HL-60 (cell line): Measurements from ENCODE around the gene PDK1.

ENCODE experiments used
- DNase-seq, 2 experiments: peaks; one replicate each; pipeline ENCODE4 v3.0.0-alpha.2; 2010 to 2020; ENCODE audit warnings: low read depth in 1 of 2, low spot score in 1 of 2
- H3K27ac ChIP-seq: fragments of 250-450 bp; sonication (Bioruptor Pico); replicated peaks from 2 replicates; pipeline ENCODE4 v1.5.1; 2020; ENCODE audit warnings: mild to moderate bottlenecking, moderate library complexity
- H3K27me3 ChIP-seq: fragments of 250-450 bp; sonication (Bioruptor Pico); 2 replicates; pipeline ENCODE4 v1.5.1; 2021; ENCODE audit warnings: mild to moderate bottlenecking, moderate library complexity; ENCODE audit not compliant: insufficient read depth, poor library complexity, severe bottlenecking
- H3K4me3 ChIP-seq: replicated peaks from 2 replicates; pipeline ENCODE4 v1.5.1; 2011; ENCODE audit warnings: mild to moderate bottlenecking, control low read depth, low read length; ENCODE audit not compliant: insufficient read depth
- GABPA ChIP-seq: IDR thresholded peaks from 2 replicates; pipeline ENCODE4 v1.6.1; 2012; ENCODE audit warnings: low read depth
- POLR2AphosphoS5 ChIP-seq: IDR thresholded peaks from 2 replicates; pipeline ENCODE4 v1.6.1; 2012; ENCODE audit warnings: low read depth
- SPI1 ChIP-seq: IDR thresholded peaks from 2 replicates; pipeline ENCODE4 v1.6.1; 2012; ENCODE audit warnings: low read depth, mild to moderate bottlenecking, borderline replicate concordance
- TF ChIP-seq, protein P1 (sequence below): IDR thresholded peaks from 2 replicates; pipeline ENCODE4 v1.6.1; 2012; ENCODE audit warnings: low read depth; ENCODE audit not compliant: insufficient replicate concordance
- TF ChIP-seq, protein P2 (sequence below): IDR thresholded peaks from one replicate; pipeline ENCODE4 v1.5.1; 2011; ENCODE audit warnings: low read length, control low read depth, inconsistent platforms; ENCODE audit not compliant: insufficient read depth

The PDK1 gene

GRCh38 chr2:172513935-172514586 lies 41.8 kb upstream of the PDK1 start:
- H3K27me3 ChIP-seq, result no peaks in the 10 kb centered on the region
- TF ChIP-seq POLR2AphosphoS5 (peak; percentile 78), GABPA (peak; percentile 11; the same call in 1 of the 2 replicates), SPI1 (peak; percentile 64)
- TF ChIP-seq, protein P1, sequence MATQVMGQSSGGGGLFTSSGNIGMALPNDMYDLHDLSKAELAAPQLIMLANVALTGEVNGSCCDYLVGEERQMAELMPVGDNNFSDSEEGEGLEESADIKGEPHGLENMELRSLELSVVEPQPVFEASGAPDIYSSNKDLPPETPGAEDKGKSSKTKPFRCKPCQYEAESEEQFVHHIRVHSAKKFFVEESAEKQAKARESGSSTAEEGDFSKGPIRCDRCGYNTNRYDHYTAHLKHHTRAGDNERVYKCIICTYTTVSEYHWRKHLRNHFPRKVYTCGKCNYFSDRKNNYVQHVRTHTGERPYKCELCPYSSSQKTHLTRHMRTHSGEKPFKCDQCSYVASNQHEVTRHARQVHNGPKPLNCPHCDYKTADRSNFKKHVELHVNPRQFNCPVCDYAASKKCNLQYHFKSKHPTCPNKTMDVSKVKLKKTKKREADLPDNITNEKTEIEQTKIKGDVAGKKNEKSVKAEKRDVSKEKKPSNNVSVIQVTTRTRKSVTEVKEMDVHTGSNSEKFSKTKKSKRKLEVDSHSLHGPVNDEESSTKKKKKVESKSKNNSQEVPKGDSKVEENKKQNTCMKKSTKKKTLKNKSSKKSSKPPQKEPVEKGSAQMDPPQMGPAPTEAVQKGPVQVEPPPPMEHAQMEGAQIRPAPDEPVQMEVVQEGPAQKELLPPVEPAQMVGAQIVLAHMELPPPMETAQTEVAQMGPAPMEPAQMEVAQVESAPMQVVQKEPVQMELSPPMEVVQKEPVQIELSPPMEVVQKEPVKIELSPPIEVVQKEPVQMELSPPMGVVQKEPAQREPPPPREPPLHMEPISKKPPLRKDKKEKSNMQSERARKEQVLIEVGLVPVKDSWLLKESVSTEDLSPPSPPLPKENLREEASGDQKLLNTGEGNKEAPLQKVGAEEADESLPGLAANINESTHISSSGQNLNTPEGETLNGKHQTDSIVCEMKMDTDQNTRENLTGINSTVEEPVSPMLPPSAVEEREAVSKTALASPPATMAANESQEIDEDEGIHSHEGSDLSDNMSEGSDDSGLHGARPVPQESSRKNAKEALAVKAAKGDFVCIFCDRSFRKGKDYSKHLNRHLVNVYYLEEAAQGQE, result peak; percentile 17
- TF ChIP-seq, protein P2, sequence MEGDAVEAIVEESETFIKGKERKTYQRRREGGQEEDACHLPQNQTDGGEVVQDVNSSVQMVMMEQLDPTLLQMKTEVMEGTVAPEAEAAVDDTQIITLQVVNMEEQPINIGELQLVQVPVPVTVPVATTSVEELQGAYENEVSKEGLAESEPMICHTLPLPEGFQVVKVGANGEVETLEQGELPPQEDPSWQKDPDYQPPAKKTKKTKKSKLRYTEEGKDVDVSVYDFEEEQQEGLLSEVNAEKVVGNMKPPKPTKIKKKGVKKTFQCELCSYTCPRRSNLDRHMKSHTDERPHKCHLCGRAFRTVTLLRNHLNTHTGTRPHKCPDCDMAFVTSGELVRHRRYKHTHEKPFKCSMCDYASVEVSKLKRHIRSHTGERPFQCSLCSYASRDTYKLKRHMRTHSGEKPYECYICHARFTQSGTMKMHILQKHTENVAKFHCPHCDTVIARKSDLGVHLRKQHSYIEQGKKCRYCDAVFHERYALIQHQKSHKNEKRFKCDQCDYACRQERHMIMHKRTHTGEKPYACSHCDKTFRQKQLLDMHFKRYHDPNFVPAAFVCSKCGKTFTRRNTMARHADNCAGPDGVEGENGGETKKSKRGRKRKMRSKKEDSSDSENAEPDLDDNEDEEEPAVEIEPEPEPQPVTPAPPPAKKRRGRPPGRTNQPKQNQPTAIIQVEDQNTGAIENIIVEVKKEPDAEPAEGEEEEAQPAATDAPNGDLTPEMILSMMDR, result no peak
- H3K4me3 ChIP-seq, result peak overlapping the region; percentile 12
- DNase-seq, result peak; percentile 69 to 83
- peak overlapping the region; percentile 83 for H3K27ac ChIP-seq

DNA sequence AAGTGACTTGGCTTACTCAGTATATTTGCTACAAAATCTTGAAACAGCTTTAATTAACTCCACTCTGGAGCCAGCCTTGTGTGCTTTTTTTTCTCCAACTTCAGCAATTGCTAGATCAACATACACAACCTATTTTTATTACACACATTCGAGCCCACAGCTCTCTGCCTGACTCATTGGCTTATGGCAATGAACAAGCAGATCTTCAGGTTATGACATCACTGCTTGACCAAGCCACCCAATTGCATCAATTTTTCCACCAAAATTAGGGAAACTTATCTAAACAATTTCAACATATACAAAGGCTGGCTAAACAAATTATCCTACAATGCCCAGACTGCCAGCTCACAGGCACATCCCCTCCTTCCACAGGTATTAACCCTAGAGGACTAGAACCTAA lies 39.6 kb upstream of the PDK1 start:
- TF ChIP-seq GABPA (no peak), SPI1 (no peak), POLR2AphosphoS5 (no peak)
- TF ChIP-seq, protein P2, result no peak
- TF ChIP-seq, protein P1, result no peak
- no peak overlapping the region for H3K4me3 ChIP-seq
- no peak overlapping the region for H3K27ac ChIP-seq
- DNase-seq, result peak; percentile 50 to 82
- no peaks in the 10 kb centered on the region for H3K27me3 ChIP-seq

DNA sequence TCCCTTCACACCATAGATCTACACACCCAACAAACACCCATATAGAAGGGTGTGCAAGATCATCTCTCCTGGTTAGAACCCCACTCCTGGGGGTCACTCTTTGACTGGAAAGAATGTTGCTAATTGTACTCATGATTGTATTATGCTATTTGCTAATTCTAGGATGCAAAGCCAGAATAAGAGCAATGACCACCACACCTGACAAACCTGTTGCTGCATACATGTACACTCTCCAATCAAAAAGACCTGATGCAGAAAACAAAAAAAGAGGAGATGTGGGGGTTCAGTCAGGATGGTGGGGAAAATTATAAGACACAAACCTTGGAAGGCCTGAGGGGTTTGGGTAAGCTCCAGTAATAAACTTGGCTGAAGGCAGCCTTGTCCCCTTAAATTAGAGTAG lies 36.9 kb upstream of the PDK1 start:
- Histone ChIP-seq H3K27me3 (no peaks in the 10 kb centered on the region), H3K4me3 (no peak overlapping the region), H3K27ac (no peak overlapping the region)
- TF ChIP-seq POLR2AphosphoS5 (no peak), SPI1 (no peak), GABPA (no peak)
- TF ChIP-seq, protein P2, result no peak
- TF ChIP-seq, protein P1, result no peak
- no peak for DNase-seq
